ENCODE data around the gene JPT2. TPM values are rescaled to one million over a fixed set of nuclear protein-coding genes. Genes with fewer than 3 reads are reported as not detected.

JPT2 gene
- total RNA-seq, 4 donors from 2014 or later, result 8.7 to 28.2 (median 15.9) TPM

GRCh38 chr16:1746693-1747195 lies 68.7 kb downstream of the JPT2 start:
- in situ Hi-C loops (cut with MboI; ENCODE audit: low sequenced_read_pairs in 4 of 4), result no loop called here
- Histone ChIP-seq H3K9me3 (no peaks in the 10 kb centered on the region), H3K27ac (no peak overlapping the region), H3K36me3 (peaks cover 0 to 76% of the 10 kb centered on the region in 2 donors), H3K4me3 (no peak overlapping the region), H3K4me1 (no peaks in the 10 kb centered on the region), H3K27me3 (no peaks in the 10 kb centered on the region)
- intact Hi-C loops (cut with DNase I; ENCODE audit: low total_unique reads), result no loop called here
- DNase-seq (no peak), ATAC-seq (no peak)
- TF ChIP-seq POLR2A (IDR thresholded peaks at IDR 0.05), result no peak
- TF ChIP-seq, protein P1, sequence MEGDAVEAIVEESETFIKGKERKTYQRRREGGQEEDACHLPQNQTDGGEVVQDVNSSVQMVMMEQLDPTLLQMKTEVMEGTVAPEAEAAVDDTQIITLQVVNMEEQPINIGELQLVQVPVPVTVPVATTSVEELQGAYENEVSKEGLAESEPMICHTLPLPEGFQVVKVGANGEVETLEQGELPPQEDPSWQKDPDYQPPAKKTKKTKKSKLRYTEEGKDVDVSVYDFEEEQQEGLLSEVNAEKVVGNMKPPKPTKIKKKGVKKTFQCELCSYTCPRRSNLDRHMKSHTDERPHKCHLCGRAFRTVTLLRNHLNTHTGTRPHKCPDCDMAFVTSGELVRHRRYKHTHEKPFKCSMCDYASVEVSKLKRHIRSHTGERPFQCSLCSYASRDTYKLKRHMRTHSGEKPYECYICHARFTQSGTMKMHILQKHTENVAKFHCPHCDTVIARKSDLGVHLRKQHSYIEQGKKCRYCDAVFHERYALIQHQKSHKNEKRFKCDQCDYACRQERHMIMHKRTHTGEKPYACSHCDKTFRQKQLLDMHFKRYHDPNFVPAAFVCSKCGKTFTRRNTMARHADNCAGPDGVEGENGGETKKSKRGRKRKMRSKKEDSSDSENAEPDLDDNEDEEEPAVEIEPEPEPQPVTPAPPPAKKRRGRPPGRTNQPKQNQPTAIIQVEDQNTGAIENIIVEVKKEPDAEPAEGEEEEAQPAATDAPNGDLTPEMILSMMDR (IDR thresholded peaks at IDR 0.05 in 4 of 5, conservative IDR thresholded peaks at IDR 0.05 in 1 of 5), result no peak

- Histone ChIP-seq H3K27ac (no peak overlapping the region), H3K36me3 (peaks cover 0 to 86% of the 10 kb centered on the region in 2 donors), H3K27me3 (no peaks in the 10 kb centered on the region), H3K9me3 (no peaks in the 10 kb centered on the region), H3K4me3 (no peak overlapping the region), H3K4me1 (no peaks in the 10 kb centered on the region)
- in situ Hi-C loops (cut with MboI; ENCODE audit: low sequenced_read_pairs in 4 of 4), result no loop called here
- ATAC-seq (no peak), DNase-seq (no peak)
- TF ChIP-seq POLR2A (IDR thresholded peaks at IDR 0.05), result no peak
- TF ChIP-seq, protein P1 (IDR thresholded peaks at IDR 0.05 in 4 of 5, conservative IDR thresholded peaks at IDR 0.05 in 1 of 5), result no peak
- intact Hi-C loops (cut with DNase I; ENCODE audit: low total_unique reads), result no loop called here
Measured at GRCh38 chr16:1747934-1748333, 69.9 kb downstream of the JPT2 start.

GRCh38 chr16:1749152-1750117 lies 71.4 kb downstream of the JPT2 start:
- ATAC-seq, result no peak
- no peak for DNase-seq
- Histone ChIP-seq H3K4me1 (no peaks in the 10 kb centered on the region), H3K27me3 (no peaks in the 10 kb centered on the region), H3K9me3 (no peaks in the 10 kb centered on the region), H3K27ac (no peak overlapping the region), H3K4me3 (no peak overlapping the region), H3K36me3 (peaks cover 0 to 83% of the 10 kb centered on the region in 2 donors)
- intact Hi-C loops (cut with DNase I; ENCODE audit: low total_unique reads), result no loop called here
- TF ChIP-seq, protein P1 (IDR thresholded peaks at IDR 0.05 in 4 of 5, conservative IDR thresholded peaks at IDR 0.05 in 1 of 5), result no peak
- TF ChIP-seq POLR2A (IDR thresholded peaks at IDR 0.05), result no peak
- in situ Hi-C loops (cut with MboI; ENCODE audit: low sequenced_read_pairs in 4 of 4), result no loop called here

Small RNAs within 50 kb of the gene (microRNA-seq; reads per million reads assigned to microRNA genes)
- gene MIR3177 (ENCODE audit: borderline replicate concordance in 2 of 2), result 0 to 2.6 reads per million in 2 donors

Other genes starting within 250 kb of the JPT2 start
- not detected for gene PERCC1, start 247.2 kb upstream of the JPT2 start, total RNA-seq
- gene CCDC154, start 233.7 kb upstream of the JPT2 start, total RNA-seq, result under 1 TPM in 1 of 4 donors, not detected in 3; 0.40 TPM
- 10 to 100 TPM; 24.8 to 45.8 (median 38.4) TPM for gene CLCN7, start 203.3 kb upstream of the JPT2 start, total RNA-seq
- under 1 TPM in 1 of 4 donors, not detected in 3; 0.41 TPM for gene PTX4, start 189.3 kb upstream of the JPT2 start, total RNA-seq
- 10 to 100 TPM in 2 of 4 donors, 1 to 10 TPM in 2; 2.9 to 11.2 (median 9.8) TPM for gene TELO2, start 184.9 kb upstream of the JPT2 start, total RNA-seq
- gene TMEM204, start 144.6 kb upstream of the JPT2 start, total RNA-seq, result 10 to 100 TPM; 14.7 to 27.7 (median 22.1) TPM
- gene IFT140, start 66.2 kb upstream of the JPT2 start, total RNA-seq, result 1 to 10 TPM; 3.4 to 5.2 (median 4.8) TPM
- 10 to 100 TPM in 1 of 4 donors, 1 to 10 TPM in 3; 7.0 to 10.7 (median 8.7) TPM for gene CRAMP1, start 65.9 kb upstream of the JPT2 start, total RNA-seq
- gene MAPK8IP3, start 27.9 kb downstream of the JPT2 start, total RNA-seq, result 10 to 100 TPM in 3 of 4 donors, 1 to 10 TPM in 1; 6.5 to 22.6 (median 13.9) TPM
- 10 to 100 TPM; 18.1 to 41.4 (median 34.2) TPM for gene NME3, start 93.3 kb downstream of the JPT2 start, total RNA-seq
- 1 to 10 TPM; 2.1 to 9.2 (median 6.2) TPM for gene EME2, start 94.5 kb downstream of the JPT2 start, total RNA-seq
- 100 to 1,000 TPM in 2 of 4 donors, 10 to 100 TPM in 2; 65.4 to 120 (median 90.0) TPM for gene MRPS34, start 94.9 kb downstream of the JPT2 start, total RNA-seq
- 100 to 1,000 TPM in 1 of 4 donors, 10 to 100 TPM in 3; 86.2 to 161 (median 88.3) TPM for gene SPSB3, start 104.3 kb downstream of the JPT2 start, total RNA-seq
- gene NUBP2, start 104.7 kb downstream of the JPT2 start, total RNA-seq, result 100 to 1,000 TPM in 1 of 4 donors, 10 to 100 TPM in 3; 77.3 to 163 (median 80.7) TPM
- under 1 TPM in 2 of 4 donors, not detected in 2; 0.20 to 0.22 TPM for gene IGFALS, start 115.4 kb downstream of the JPT2 start, total RNA-seq
- gene HAGH, start 148.5 kb downstream of the JPT2 start, total RNA-seq, result 100 to 1,000 TPM; 216 to 440 (median 261) TPM
- 10 to 100 TPM; 28.2 to 57.1 (median 49.1) TPM for gene FAHD1, start 148.9 kb downstream of the JPT2 start, total RNA-seq
- gene MEIOB, start 193.9 kb downstream of the JPT2 start, total RNA-seq, result not detected
- gene HS3ST6, start 240.1 kb downstream of the JPT2 start, total RNA-seq, result not detected

Measured in gastrocnemius medialis (tissue), 4 donors.